ENCODE results near the gene CTCFL.

Gene CTCFL

GRCh38 chr20:57502336-57502700 lies 22.6 kb downstream of the CTCFL start:
- Histone ChIP-seq H3K27ac (replicated peaks) (no peak overlapping the region), H3K27me3 (ENCODE audit: insufficient read depth, poor library complexity, severe bottlenecking) (peaks cover 44% of the 10 kb centered on the region), H3K4me3 (replicated peaks; ENCODE audit: insufficient read depth, low read length) (no peak overlapping the region)
- TF ChIP-seq REST (IDR thresholded peaks at IDR 0.05; ENCODE audit: insufficient replicate concordance, low read depth) (no peak), GABPA (IDR thresholded peaks at IDR 0.05; ENCODE audit: low read depth) (no peak), CTCF (IDR thresholded peaks at IDR 0.05; ENCODE audit: insufficient read depth, low read length) (no peak), POLR2AphosphoS5 (IDR thresholded peaks at IDR 0.05; ENCODE audit: low read depth) (no peak), SPI1 (IDR thresholded peaks at IDR 0.05; ENCODE audit: borderline replicate concordance, low read depth) (no peak)
- no peak for DNase-seq (ENCODE audit: low read depth in 1 of 2, low spot score in 1 of 2)

- TF ChIP-seq REST (IDR thresholded peaks at IDR 0.05; ENCODE audit: insufficient replicate concordance, low read depth), result no peak
- TF ChIP-seq POLR2AphosphoS5 (IDR thresholded peaks at IDR 0.05; ENCODE audit: low read depth), result no peak
- TF ChIP-seq SPI1 (IDR thresholded peaks at IDR 0.05; ENCODE audit: borderline replicate concordance, low read depth), result no peak
- TF ChIP-seq CTCF (IDR thresholded peaks at IDR 0.05; ENCODE audit: insufficient read depth, low read length), result no peak
- TF ChIP-seq GABPA (IDR thresholded peaks at IDR 0.05; ENCODE audit: low read depth), result no peak
- H3K27ac ChIP-seq (replicated peaks), result no peak overlapping the region
- peaks cover 38% of the 10 kb centered on the region for H3K27me3 ChIP-seq (ENCODE audit: insufficient read depth, poor library complexity, severe bottlenecking)
- DNase-seq (ENCODE audit: low read depth in 1 of 2, low spot score in 1 of 2), result no peak
- no peak overlapping the region for H3K4me3 ChIP-seq (replicated peaks; ENCODE audit: insufficient read depth, low read length)
Observed at GRCh38 chr20:57501461-57502335, 23.2 kb downstream of the CTCFL start.

DNA sequence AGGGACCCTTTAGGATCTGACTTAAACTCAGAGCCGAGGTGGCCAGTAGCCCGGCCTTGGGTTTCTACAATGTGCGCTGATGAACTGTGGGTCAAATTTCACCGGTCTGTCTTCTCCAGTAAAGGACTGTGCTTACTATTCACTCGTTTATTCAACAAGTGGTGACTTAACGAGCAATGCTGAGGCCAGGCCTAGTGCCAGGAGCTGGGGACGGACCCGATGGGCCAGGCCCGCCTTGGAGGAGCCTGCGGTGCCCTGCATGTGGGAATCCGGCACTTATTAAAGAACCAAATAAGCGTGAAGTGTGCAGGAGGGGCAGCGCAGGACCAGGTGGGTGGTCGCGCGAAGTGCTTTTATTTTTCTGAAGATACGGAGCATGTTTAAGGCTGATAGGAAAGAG lies 24.0 kb downstream of the CTCFL start:
- Histone ChIP-seq H3K4me3 (replicated peaks; ENCODE audit: insufficient read depth, low read length) (no peak overlapping the region), H3K27me3 (ENCODE audit: insufficient read depth, poor library complexity, severe bottlenecking) (peaks cover 31% of the 10 kb centered on the region), H3K27ac (replicated peaks) (no peak overlapping the region)
- TF ChIP-seq REST (IDR thresholded peaks at IDR 0.05; ENCODE audit: insufficient replicate concordance, low read depth) (no peak), GABPA (IDR thresholded peaks at IDR 0.05; ENCODE audit: low read depth) (no peak), SPI1 (IDR thresholded peaks at IDR 0.05; ENCODE audit: borderline replicate concordance, low read depth) (no peak), POLR2AphosphoS5 (IDR thresholded peaks at IDR 0.05; ENCODE audit: low read depth) (no peak), CTCF (IDR thresholded peaks at IDR 0.05; ENCODE audit: insufficient read depth, low read length) (no peak)
- DNase-seq (ENCODE audit: low read depth in 1 of 2, low spot score in 1 of 2), result no peak

All from HL-60 (cell line).